ENCODE data around the gene TEX29.

TEX29 gene

GRCh38 chr13:111323950-111324651 lies 3.7 kb downstream of the TEX29 start:
- H3K27me3 ChIP-seq (replicated peaks; ENCODE audit: control insufficient read depth, insufficient read depth, low read length): peaks cover 21% of the 10 kb centered on the region
- no peak overlapping the region for H3K9ac ChIP-seq (ENCODE audit: low read length)
- H3K36me3 ChIP-seq (ENCODE audit: control insufficient read depth, insufficient read depth, low read length, severe bottlenecking): no peaks in the 10 kb centered on the region
- no peak for DNase-seq (ENCODE audit: low read depth)
- no peaks in the 10 kb centered on the region for H3K4me1 ChIP-seq (ENCODE audit: control insufficient read depth, insufficient read depth, low read length)
- no peak overlapping the region for H3K4me3 ChIP-seq (ENCODE audit: low read length)
- H3K9me3 ChIP-seq (ENCODE audit: control insufficient read depth, low read length): no peaks in the 10 kb centered on the region

GRCh38 chr13:111324736-111325135 lies 4.3 kb downstream of the TEX29 start:
- Histone ChIP-seq H3K27me3 (replicated peaks; ENCODE audit: control insufficient read depth, insufficient read depth, low read length) (peaks cover 21% of the 10 kb centered on the region), H3K9me3 (ENCODE audit: control insufficient read depth, low read length) (no peaks in the 10 kb centered on the region), H3K4me3 (ENCODE audit: low read length) (no peak overlapping the region), H3K9ac (ENCODE audit: low read length) (no peak overlapping the region), H3K4me1 (ENCODE audit: control insufficient read depth, insufficient read depth, low read length) (no peaks in the 10 kb centered on the region), H3K36me3 (ENCODE audit: control insufficient read depth, insufficient read depth, low read length, severe bottlenecking) (no peaks in the 10 kb centered on the region)
- DNase-seq (ENCODE audit: low read depth): no peak

GRCh38 chr13:111325146-111325890 lies 4.9 kb downstream of the TEX29 start:
- Histone ChIP-seq H3K36me3 (ENCODE audit: control insufficient read depth, insufficient read depth, low read length, severe bottlenecking) (no peaks in the 10 kb centered on the region), H3K27me3 (replicated peaks; ENCODE audit: control insufficient read depth, insufficient read depth, low read length) (peaks cover 21% of the 10 kb centered on the region), H3K4me1 (ENCODE audit: control insufficient read depth, insufficient read depth, low read length) (no peaks in the 10 kb centered on the region), H3K9ac (ENCODE audit: low read length) (no peak overlapping the region), H3K9me3 (ENCODE audit: control insufficient read depth, low read length) (no peaks in the 10 kb centered on the region), H3K4me3 (ENCODE audit: low read length) (no peak overlapping the region)
- DNase-seq (ENCODE audit: low read depth): no peak

DNA sequence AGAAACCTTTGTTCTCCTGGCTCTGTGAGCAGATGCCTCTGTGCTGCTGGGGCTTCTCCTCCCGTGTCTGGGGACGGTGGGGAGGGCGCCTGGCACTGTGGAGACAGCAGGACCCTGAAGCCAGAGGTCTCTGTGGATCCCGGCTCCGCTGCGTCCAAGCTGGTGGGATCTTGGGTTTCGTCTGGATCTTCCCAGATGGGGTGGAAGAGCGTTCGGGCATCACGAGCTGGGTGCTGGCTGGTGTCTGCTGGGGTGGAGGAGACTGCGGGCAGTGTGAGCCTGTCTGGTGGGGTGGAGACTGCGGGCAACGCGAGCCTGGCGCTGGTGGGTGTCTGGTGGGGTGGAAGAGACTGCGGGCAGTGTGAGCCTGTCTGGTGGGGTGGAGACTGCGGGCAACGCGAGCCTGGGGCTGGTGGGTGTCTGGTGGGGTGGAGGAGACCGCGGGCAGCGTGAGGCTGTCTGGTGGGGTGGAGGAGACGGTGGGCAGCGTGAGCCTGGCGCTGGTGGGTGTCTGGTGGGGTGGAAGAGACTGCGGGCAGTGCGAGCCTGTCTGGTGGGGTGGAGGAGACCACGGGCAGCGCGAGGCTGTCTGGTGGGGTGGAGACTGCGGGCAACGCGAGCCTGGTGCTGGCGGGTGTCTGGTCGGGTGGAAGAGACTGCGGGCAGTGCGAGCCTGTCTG lies 5.6 kb downstream of the TEX29 start:
- Histone ChIP-seq H3K36me3 (ENCODE audit: control insufficient read depth, insufficient read depth, low read length, severe bottlenecking) (no peaks in the 10 kb centered on the region), H3K27me3 (replicated peaks; ENCODE audit: control insufficient read depth, insufficient read depth, low read length) (peaks cover 21% of the 10 kb centered on the region), H3K4me1 (ENCODE audit: control insufficient read depth, insufficient read depth, low read length) (no peaks in the 10 kb centered on the region), H3K9ac (ENCODE audit: low read length) (no peak overlapping the region), H3K9me3 (ENCODE audit: control insufficient read depth, low read length) (no peaks in the 10 kb centered on the region), H3K4me3 (ENCODE audit: low read length) (no peak overlapping the region)
- DNase-seq (ENCODE audit: low read depth): no peak

DNA sequence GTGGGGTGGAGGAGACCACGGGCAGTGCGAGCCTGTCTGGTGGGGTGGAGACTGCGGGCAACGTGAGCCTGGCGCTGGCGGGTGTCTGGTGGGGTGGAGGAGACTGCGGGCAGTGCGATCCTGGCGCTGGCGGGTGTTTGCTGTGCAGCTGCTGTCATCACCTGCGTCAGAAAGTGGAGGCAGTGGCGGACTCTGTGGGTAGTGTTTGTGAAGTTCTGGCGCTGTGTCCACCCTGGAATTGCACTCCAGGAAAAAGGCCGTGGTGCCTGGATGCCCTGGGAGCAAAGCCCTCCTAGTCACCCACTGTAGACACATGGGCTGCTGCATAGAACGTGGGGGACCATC lies 6.2 kb downstream of the TEX29 start:
- no peaks in the 10 kb centered on the region for H3K36me3 ChIP-seq (ENCODE audit: control insufficient read depth, insufficient read depth, low read length, severe bottlenecking)
- H3K4me3 ChIP-seq (ENCODE audit: low read length): no peak overlapping the region
- DNase-seq (ENCODE audit: low read depth): no peak
- no peaks in the 10 kb centered on the region for H3K4me1 ChIP-seq (ENCODE audit: control insufficient read depth, insufficient read depth, low read length)
- H3K9ac ChIP-seq (ENCODE audit: low read length): no peak overlapping the region
- H3K9me3 ChIP-seq (ENCODE audit: control insufficient read depth, low read length): no peaks in the 10 kb centered on the region
- peaks cover 21% of the 10 kb centered on the region for H3K27me3 ChIP-seq (replicated peaks; ENCODE audit: control insufficient read depth, insufficient read depth, low read length)

DNA sequence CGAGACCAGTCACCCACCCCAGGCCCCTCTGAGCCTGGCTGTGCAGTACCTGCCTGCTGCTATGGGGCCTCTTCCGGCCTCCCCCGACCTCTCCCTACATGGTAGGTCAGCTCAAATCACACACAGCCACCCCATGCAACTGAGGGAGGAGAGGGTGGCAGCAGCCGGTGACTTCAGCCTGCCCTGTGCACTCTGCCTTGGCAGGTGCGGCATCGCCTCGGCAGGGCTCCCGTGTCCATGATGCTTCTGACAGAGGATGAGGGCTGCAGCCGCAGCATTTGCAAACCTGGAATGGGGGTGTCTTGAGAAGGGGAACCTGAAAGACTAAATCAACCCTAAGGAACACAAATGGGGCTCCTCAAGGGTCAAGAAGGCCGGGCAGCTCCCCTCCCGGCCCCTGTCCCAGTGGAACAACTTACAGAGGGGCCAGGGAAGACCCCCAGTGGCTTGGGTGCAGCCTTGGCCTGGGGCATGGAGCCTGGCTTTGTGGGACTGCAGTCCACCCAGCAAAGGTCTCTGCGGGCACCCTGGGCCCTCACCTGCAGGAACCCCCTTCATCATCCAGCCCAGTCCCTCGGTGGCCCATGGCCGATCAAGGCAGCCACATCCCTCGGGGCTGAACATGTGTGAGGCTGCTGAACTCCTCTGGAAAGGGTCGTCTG lies 6.7 kb downstream of the TEX29 start:
- H3K9me3 ChIP-seq (ENCODE audit: control insufficient read depth, low read length): no peaks in the 10 kb centered on the region
- H3K9ac ChIP-seq (ENCODE audit: low read length): no peak overlapping the region
- no peak overlapping the region for H3K4me3 ChIP-seq (ENCODE audit: low read length)
- no peak for DNase-seq (ENCODE audit: low read depth)
- no peaks in the 10 kb centered on the region for H3K36me3 ChIP-seq (ENCODE audit: control insufficient read depth, insufficient read depth, low read length, severe bottlenecking)
- no peaks in the 10 kb centered on the region for H3K4me1 ChIP-seq (ENCODE audit: control insufficient read depth, insufficient read depth, low read length)
- peaks cover 21% of the 10 kb centered on the region for H3K27me3 ChIP-seq (replicated peaks; ENCODE audit: control insufficient read depth, insufficient read depth, low read length)

DNA sequence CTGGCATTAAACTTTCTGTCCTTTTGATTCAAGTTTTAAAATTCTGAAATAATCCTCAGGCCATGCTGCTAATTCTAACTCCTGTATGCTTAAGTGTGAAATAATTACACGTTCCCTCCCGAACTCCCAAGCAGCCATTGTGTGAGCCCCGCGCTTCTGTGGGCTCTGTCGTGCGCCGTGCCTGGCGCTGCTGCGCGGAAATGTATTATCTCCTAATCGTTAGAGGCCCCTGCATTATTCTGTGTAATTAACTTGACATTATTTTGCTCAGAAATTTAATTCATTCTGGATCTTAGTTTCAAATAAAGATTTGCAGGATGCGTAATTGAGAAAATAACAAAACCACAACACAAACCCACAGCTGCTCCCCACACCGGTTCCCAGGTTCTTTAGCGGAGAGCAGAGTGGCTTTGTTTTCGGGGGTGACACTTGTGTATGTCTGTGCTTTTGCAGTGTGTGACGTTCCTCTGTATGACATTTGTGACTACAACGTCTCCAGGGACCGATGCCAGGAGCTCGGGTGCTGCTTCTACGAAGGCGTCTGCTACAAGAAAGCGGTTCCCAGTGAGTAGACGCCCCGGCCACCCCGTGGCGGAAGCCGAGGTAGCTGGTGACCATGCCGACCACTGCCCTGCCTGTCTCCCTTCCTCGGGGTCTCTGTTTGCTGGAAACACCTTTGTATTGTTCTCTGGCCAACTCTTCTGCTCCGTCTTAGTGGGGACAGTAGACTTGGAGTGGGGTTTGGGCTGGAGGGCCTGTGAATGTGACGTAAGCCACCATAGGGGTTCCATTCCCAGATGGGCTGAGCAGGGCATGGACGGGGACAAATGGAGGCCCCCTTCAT lies 7.5 kb downstream of the TEX29 start:
- Histone ChIP-seq H3K4me3 (ENCODE audit: low read length) (no peak overlapping the region), H3K36me3 (ENCODE audit: control insufficient read depth, insufficient read depth, low read length, severe bottlenecking) (no peaks in the 10 kb centered on the region), H3K9ac (ENCODE audit: low read length) (no peak overlapping the region), H3K4me1 (ENCODE audit: control insufficient read depth, insufficient read depth, low read length) (no peaks in the 10 kb centered on the region), H3K27me3 (replicated peaks; ENCODE audit: control insufficient read depth, insufficient read depth, low read length) (peaks cover 18% of the 10 kb centered on the region), H3K9me3 (ENCODE audit: control insufficient read depth, low read length) (no peaks in the 10 kb centered on the region)
- DNase-seq (ENCODE audit: low read depth): no peak

- no peak overlapping the region for H3K9ac ChIP-seq (ENCODE audit: low read length)
- peaks cover 16% of the 10 kb centered on the region for H3K27me3 ChIP-seq (replicated peaks; ENCODE audit: control insufficient read depth, insufficient read depth, low read length)
- no peaks in the 10 kb centered on the region for H3K9me3 ChIP-seq (ENCODE audit: control insufficient read depth, low read length)
- no peak overlapping the region for H3K4me3 ChIP-seq (ENCODE audit: low read length)
- DNase-seq (ENCODE audit: low read depth): no peak
- no peaks in the 10 kb centered on the region for H3K4me1 ChIP-seq (ENCODE audit: control insufficient read depth, insufficient read depth, low read length)
- no peaks in the 10 kb centered on the region for H3K36me3 ChIP-seq (ENCODE audit: control insufficient read depth, insufficient read depth, low read length, severe bottlenecking)
These were observed 8.3 kb downstream of the TEX29 start for GRCh38 chr13:111328574-111329410.

- H3K9me3 ChIP-seq (ENCODE audit: control insufficient read depth, low read length): no peaks in the 10 kb centered on the region
- peaks cover 12% of the 10 kb centered on the region for H3K27me3 ChIP-seq (replicated peaks; ENCODE audit: control insufficient read depth, insufficient read depth, low read length)
- H3K4me3 ChIP-seq (ENCODE audit: low read length): no peak overlapping the region
- no peaks in the 10 kb centered on the region for H3K4me1 ChIP-seq (ENCODE audit: control insufficient read depth, insufficient read depth, low read length)
- no peak for DNase-seq (ENCODE audit: low read depth)
- no peaks in the 10 kb centered on the region for H3K36me3 ChIP-seq (ENCODE audit: control insufficient read depth, insufficient read depth, low read length, severe bottlenecking)
- no peak overlapping the region for H3K9ac ChIP-seq (ENCODE audit: low read length)
These were observed 9.2 kb downstream of the TEX29 start for GRCh38 chr13:111329641-111330040.

DNA sequence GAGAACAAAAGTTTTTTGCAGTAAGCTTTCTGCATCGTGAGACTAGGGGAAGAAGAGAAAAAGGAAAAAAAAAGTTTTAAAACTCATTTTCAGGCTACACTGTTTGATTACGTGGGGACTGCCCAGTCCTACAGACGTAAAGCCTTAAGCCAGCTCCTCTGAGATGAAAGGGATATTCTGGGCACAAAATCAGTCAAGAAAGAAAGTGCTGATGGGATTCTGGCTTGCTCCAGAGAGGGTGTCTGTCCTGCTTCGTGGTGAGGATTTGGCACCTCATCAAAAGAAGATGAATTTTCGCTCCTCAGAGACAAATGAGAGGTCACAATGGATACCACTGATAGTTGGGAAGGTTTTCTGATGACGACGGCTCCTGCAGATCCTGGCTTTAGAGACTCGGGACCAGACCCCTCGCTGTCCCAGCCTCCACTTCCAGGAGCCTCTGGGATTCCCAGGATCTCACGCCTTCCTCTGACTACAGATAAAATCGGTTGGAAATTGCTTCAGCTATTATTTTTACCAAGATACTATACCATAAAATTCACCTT lies 9.7 kb downstream of the TEX29 start:
- no peaks in the 10 kb centered on the region for H3K4me1 ChIP-seq (ENCODE audit: control insufficient read depth, insufficient read depth, low read length)
- no peaks in the 10 kb centered on the region for H3K36me3 ChIP-seq (ENCODE audit: control insufficient read depth, insufficient read depth, low read length, severe bottlenecking)
- no peaks in the 10 kb centered on the region for H3K9me3 ChIP-seq (ENCODE audit: control insufficient read depth, low read length)
- DNase-seq (ENCODE audit: low read depth): no peak
- H3K9ac ChIP-seq (ENCODE audit: low read length): no peak overlapping the region
- peaks cover 7% of the 10 kb centered on the region for H3K27me3 ChIP-seq (replicated peaks; ENCODE audit: control insufficient read depth, insufficient read depth, low read length)
- no peak overlapping the region for H3K4me3 ChIP-seq (ENCODE audit: low read length)

Data from adipocyte (in vitro differentiated cells).